Esophagus muscularis mucosa (tissue), 4 donors: ENCODE results near the gene PPP4C. TPM values are rescaled to one million over a fixed set of nuclear protein-coding genes. Genes with fewer than 3 reads are reported as not detected.

Source experiments
- DNase-seq: peaks from one replicate; pipeline ENCODE4 v3.0.0-alpha.2; 2017; ENCODE audit errors: extremely low spot score
- H3K27ac ChIP-seq, 4 donors: fragments of 200-600 bp; sonication (generic); replicated peaks in 1 of 4; 1 replicate in 3 of 4; 2 replicates in 1 of 4; pipeline ENCODE4 v1.5.1; 2016 to 2019; ENCODE audit warnings: mild to moderate bottlenecking in 1 of 4
- H3K27me3 ChIP-seq, 4 donors: fragments of 200-600 bp; sonication (generic); one replicate each; pipeline versions ENCODE4 v1.5.1 to v1.6.0; 2016 to 2019
- H3K36me3 ChIP-seq, 4 donors: fragments of 200-600 bp; sonication (generic); one replicate each; pipeline ENCODE4 v1.5.1; 2016 to 2019
- H3K4me1 ChIP-seq, 4 donors: fragments of 200-600 bp; sonication (generic); one replicate each; pipeline ENCODE4 v1.5.1; 2016 to 2019
- H3K4me3 ChIP-seq, 4 donors: fragments of 200-600 bp; sonication (generic); 1 replicate in 2 of 4; 2 replicates in 2 of 4; pipeline ENCODE4 v1.5.1; 2016 to 2019; ENCODE audit warnings: mild to moderate bottlenecking in 4 of 4, moderate library complexity in 1 of 4
- H3K9me3 ChIP-seq, 4 donors: fragments of 200-600 bp; sonication (generic); 1 replicate in 3 of 4; 2 replicates in 1 of 4; pipeline ENCODE4 v1.5.1; 2016 to 2019
- EP300 ChIP-seq: sonication (generic); formaldehyde crosslinking; IDR thresholded peaks from one replicate; pipeline ENCODE4 v1.6.1; 2017; ENCODE audit warnings: antibody characterized with exemption
- POLR2A ChIP-seq: fragments of 450-650 bp; IDR thresholded peaks from one replicate; pipeline ENCODE4 v1.6.1; 2017; ENCODE audit warnings: antibody characterized with exemption, moderate library complexity, mild to moderate bottlenecking, low read depth
- POLR2AphosphoS5 ChIP-seq, 2 donors: sonication (generic); formaldehyde crosslinking; IDR thresholded peaks; one replicate each; pipeline ENCODE4 v1.6.1; 2017; ENCODE audit warnings: antibody characterized with exemption in 2 of 2
- WGBS: methylation state at CpG from one replicate; pipeline ENCODE4 v1.1.5; 2018; 5-methylcytosine and 5-hydroxymethylcytosine counted together
- intact Hi-C: fragments of 100-400 bp; cut with DNase I; formaldehyde crosslinking; loops from one replicate; pipeline ENCODE4 v1.15.1; 2023
- total RNA-seq, 4 donors: library from RNA; depleted of rRNA; stranded (reverse); fragments of >200 nt; gene quantifications; one replicate each; pipeline versions ENCODE4 v1.1.0 to v1.2.1, GENCODE V29; 2016
- TF ChIP-seq, protein P1 (sequence below), 3 experiments: fragments of 200-600 bp in 2 of 3; fragments of 450-650 bp in 1 of 3; sonication (generic) in 2 of 3; IDR thresholded peaks; one replicate each; pipeline ENCODE4 v1.5.1; 2017 to 2019; ENCODE audit warnings: antibody characterized with exemption in 3 of 3, mild to moderate bottlenecking in 2 of 3, moderate library complexity in 1 of 3

Gene PPP4C
- total RNA-seq, 4 donors from 2014 or later = 43.6 to 61.3 (median 51.5) TPM

DNA sequence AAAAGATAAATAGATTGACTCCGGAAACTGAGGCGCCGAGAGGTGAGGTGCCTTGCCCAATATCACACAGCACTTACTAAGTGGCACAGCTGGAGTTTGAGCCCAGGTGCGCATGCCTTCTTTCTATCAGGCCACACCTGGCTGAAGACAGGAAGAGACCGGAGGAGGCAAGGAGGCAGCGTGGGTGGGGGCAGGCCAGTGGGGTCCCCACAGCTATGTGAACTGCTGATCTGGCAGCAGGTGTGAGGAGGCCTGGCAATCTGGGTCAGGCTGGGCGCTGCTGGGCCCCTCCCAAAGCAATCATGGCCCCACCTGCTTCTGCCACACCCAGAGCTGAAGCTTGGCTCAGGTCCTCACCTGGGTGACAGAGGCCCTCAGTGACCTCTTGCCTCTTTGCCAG is 39.4 kb downstream of the PPP4C start:
- no peak overlapping the region for H3K27ac ChIP-seq
- intact Hi-C loops = no loop called here
- no peak for DNase-seq
- TF ChIP-seq POLR2AphosphoS5 (IDR thresholded peaks at IDR 0.05) = no peak
- TF ChIP-seq EP300 = no peak
- H3K9me3 ChIP-seq = no peaks in the 10 kb centered on the region
- WGBS = 84% methylated on average over 7 of the region's 7 CpGs
- no peak overlapping the region for H3K4me3 ChIP-seq
- no peaks in the 10 kb centered on the region for H3K27me3 ChIP-seq
- H3K36me3 ChIP-seq = peaks cover 29 to 100% (median 98%) of the 10 kb centered on the region in 4 donors
- peaks cover 6 to 16% (median 9%) of the 10 kb centered on the region in 4 donors for H3K4me1 ChIP-seq

DNA sequence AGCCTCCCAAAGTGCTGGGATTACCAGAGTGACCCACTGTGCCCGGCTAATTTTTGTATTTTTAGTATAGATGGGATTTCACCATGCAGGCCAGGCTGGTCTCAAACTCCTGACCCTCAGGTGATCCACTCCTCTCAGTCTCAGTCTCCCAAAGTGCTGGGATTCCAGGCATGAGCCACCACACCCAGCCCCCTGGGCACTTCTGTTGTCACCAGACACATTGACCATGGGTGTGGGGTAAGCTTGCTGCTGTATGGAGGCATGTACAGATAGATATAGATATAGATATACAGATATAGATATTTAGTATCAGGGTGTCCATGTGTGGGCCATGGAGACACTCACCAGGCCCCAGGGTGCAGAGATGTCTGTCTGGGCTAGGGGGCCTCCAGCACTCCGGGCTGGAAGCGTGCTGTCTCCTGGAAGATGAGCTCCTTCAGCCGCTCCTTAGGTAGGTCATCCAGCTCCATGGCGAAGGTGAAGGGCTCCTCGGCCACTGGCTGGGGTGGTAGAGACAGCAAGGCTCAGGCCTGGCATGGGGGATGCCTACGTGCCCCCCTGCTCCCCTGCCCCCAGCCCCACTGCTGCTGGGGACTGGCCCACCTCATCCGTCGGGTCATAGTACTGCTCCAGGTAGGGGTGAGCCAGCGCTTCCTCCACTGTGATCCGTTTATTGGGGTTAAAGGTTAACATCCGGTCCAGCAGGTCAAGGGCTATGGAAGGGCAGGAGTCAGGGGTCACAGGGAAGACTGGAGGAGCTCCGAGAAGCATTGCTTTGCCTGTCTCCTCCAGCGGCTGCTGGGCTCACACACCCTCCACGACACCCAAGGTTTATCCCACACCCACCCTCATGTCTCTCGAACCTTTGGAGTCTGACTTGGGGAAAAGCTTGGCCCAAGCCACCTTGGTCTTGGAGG is 40.8 kb downstream of the PPP4C start:
- H3K27ac ChIP-seq = no peak overlapping the region
- H3K27me3 ChIP-seq = no peaks in the 10 kb centered on the region
- peaks cover 14 to 29% (median 20%) of the 10 kb centered on the region in 4 donors for H3K4me1 ChIP-seq
- WGBS = 94% methylated on average over 11 of the region's 16 CpGs
- H3K36me3 ChIP-seq = peaks cover 29 to 95% (median 88%) of the 10 kb centered on the region in 4 donors
- no peaks in the 10 kb centered on the region for H3K9me3 ChIP-seq
- intact Hi-C loops = no loop called here
- TF ChIP-seq, protein P1, sequence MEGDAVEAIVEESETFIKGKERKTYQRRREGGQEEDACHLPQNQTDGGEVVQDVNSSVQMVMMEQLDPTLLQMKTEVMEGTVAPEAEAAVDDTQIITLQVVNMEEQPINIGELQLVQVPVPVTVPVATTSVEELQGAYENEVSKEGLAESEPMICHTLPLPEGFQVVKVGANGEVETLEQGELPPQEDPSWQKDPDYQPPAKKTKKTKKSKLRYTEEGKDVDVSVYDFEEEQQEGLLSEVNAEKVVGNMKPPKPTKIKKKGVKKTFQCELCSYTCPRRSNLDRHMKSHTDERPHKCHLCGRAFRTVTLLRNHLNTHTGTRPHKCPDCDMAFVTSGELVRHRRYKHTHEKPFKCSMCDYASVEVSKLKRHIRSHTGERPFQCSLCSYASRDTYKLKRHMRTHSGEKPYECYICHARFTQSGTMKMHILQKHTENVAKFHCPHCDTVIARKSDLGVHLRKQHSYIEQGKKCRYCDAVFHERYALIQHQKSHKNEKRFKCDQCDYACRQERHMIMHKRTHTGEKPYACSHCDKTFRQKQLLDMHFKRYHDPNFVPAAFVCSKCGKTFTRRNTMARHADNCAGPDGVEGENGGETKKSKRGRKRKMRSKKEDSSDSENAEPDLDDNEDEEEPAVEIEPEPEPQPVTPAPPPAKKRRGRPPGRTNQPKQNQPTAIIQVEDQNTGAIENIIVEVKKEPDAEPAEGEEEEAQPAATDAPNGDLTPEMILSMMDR (IDR thresholded peaks at IDR 0.05) = no peak
- no peak for TF ChIP-seq POLR2A
- no peak for TF ChIP-seq POLR2AphosphoS5 (IDR thresholded peaks at IDR 0.05)
- TF ChIP-seq EP300 = no peak
- no peak for DNase-seq
- no peak overlapping the region for H3K4me3 ChIP-seq

DNA sequence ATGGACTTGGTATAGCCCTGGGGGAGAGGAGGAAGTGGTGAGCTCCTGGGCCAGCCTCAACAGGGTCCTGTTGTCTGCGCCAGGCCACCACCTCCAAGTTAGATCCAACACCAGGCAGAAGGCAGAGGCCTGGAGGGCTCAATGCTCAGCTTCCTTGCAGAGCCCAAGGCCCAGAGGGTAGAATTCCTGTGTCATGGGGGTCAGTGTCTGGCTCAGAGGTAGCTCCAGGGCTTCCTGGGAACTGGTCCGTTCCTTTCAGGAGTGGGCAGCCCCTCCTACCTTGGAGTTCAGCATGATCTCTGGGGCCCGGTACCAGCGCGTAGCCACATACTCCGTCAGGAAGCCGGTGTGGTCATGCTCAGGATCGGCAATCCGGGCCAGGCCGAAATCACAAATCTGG is 42.0 kb downstream of the PPP4C start:
- intact Hi-C loops = no loop called here
- H3K36me3 ChIP-seq = peaks cover 29 to 83% (median 76%) of the 10 kb centered on the region in 4 donors
- 100% methylated on average over 2 of the region's 10 CpGs for WGBS

DNA sequence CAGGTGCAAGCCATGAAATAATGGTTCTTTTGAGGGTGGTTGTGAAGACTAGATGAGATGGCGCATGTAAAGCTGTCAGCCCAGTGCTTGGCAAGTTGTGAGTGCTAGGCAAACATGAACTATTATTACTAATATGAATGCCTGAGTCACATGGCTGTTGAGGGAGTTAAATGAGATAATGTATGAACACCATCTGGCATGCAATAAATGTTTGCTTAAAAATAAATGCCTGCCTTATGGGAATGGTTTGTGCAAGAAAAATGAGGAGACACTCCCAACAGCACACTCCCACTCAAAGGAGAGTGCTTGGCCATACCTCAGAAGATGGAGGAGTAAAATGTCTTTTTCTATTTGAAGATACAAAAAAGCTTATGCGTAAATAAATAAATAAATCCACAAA is 43.6 kb downstream of the PPP4C start:
- TF ChIP-seq, protein P1 (IDR thresholded peaks at IDR 0.05) = no peak
- no peak for TF ChIP-seq EP300
- no peak for TF ChIP-seq POLR2A
- no peak for TF ChIP-seq POLR2AphosphoS5 (IDR thresholded peaks at IDR 0.05)
- peaks cover 22 to 41% (median 33%) of the 10 kb centered on the region in 4 donors for H3K4me1 ChIP-seq
- intact Hi-C loops = no loop called here
- H3K36me3 ChIP-seq = peaks cover 29 to 67% (median 60%) of the 10 kb centered on the region in 4 donors
- H3K4me3 ChIP-seq = no peak overlapping the region
- no peak overlapping the region for H3K27ac ChIP-seq
- no peaks in the 10 kb centered on the region for H3K9me3 ChIP-seq
- 92% methylated on average over 2 of the region's 2 CpGs for WGBS
- DNase-seq = no peak
- H3K27me3 ChIP-seq = no peaks in the 10 kb centered on the region

More for the DNA sequence above, 42.0 kb downstream of the PPP4C start:
- DNase-seq = no peak
- H3K27me3 ChIP-seq = no peaks in the 10 kb centered on the region
- no peak overlapping the region for H3K4me3 ChIP-seq
- no peaks in the 10 kb centered on the region for H3K9me3 ChIP-seq
- no peak overlapping the region for H3K27ac ChIP-seq
- TF ChIP-seq, protein P1 (IDR thresholded peaks at IDR 0.05) = no peak
- TF ChIP-seq EP300 (no peak), POLR2A (no peak), POLR2AphosphoS5 (IDR thresholded peaks at IDR 0.05) (no peak)
- H3K4me1 ChIP-seq = peaks cover 23 to 39% (median 29%) of the 10 kb centered on the region in 4 donors

DNA sequence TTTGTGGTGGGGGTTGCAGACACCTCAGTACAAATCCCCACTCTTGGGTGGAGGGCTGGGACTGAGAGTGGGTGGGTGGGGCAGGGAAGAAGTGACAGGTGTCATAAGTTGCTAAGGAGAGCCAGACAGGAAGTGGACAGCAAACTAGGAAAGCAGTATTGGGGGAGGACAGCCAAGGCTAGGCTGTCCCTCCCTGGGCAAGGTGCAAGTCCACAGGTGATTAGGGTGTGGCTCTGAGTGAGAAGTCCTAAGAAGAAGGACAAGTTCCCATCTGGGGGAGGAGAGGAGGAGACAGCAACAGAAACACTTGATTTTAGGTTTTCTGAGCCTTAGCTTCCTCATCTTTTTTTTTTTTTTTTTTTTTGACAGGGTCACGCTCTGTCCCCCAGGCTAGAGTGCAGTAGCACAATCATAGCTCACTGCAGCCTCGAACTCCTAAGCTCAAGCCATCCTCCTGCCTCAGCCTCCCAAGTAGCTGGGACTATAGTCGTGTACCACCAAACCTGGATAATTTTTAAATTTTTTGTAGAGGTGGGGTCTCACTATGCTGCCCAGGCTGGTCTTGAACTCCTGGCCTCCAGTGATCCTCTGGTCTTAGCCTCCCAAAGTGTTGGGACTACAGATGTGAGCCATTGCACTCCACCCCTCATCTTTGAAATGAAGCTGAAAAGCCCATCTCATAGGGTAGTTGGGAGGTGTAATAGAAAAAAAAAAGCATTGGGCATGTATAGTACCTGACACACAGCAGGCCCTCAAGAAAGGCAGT is 44.7 kb downstream of the PPP4C start:
- H3K4me3 ChIP-seq = no peak overlapping the region
- peaks cover 25 to 44% (median 38%) of the 10 kb centered on the region in 4 donors for H3K4me1 ChIP-seq
- TF ChIP-seq POLR2AphosphoS5 (IDR thresholded peaks at IDR 0.05) (no peak), POLR2A (no peak), EP300 (no peak)
- TF ChIP-seq, protein P1 (IDR thresholded peaks at IDR 0.05) = no peak
- no peaks in the 10 kb centered on the region for H3K9me3 ChIP-seq
- WGBS = 94% methylated on average over 3 of the region's 3 CpGs
- DNase-seq = no peak
- peaks cover 24 to 56% (median 49%) of the 10 kb centered on the region in 4 donors for H3K36me3 ChIP-seq
- H3K27me3 ChIP-seq = no peaks in the 10 kb centered on the region
- intact Hi-C loops = no loop called here
- peak overlapping the region in 1 of 4 donors; percentile 93 for H3K27ac ChIP-seq
